Fibroblast of the aortic adventitia (primary cell): ENCODE measurements around the gene MEMO1. TPM values are rescaled to one million over a fixed set of nuclear protein-coding genes. Genes with fewer than 3 reads are reported as not detected.
"Not testable (repeated sequence)": the region's sequence is repeated elsewhere in the genome, so short reads cannot be mapped to it uniquely, and the experiment has no call there.

Source experiments
- DNase-seq: peaks from one replicate; pipeline ENCODE4 v3.0.0-alpha.2; 2010; ENCODE audit warnings: low read depth
- H3K4me3 ChIP-seq: 2 replicates; pipeline ENCODE4 v1.5.1; 2011; ENCODE audit warnings: low read depth, mild to moderate bottlenecking, control low read depth, low read length, moderate library complexity
- total RNA-seq: library from RNA; depleted of rRNA; stranded (reverse); fragments of >200 nt; gene quantifications from 2 replicates; pipeline ENCODE4 v1.2.3, GENCODE V29; 2012; ENCODE audit warnings: low replicate concordance
- TF ChIP-seq, protein P1 (sequence below): IDR thresholded peaks from 2 replicates; pipeline ENCODE4 v1.5.1; 2011; ENCODE audit warnings: mild to moderate bottlenecking, low read length, control low read depth, inconsistent platforms; ENCODE audit not compliant: insufficient read depth

MEMO1 gene
- 5.6 and 41.2 TPM in 2 replicates for total RNA-seq

DNA sequence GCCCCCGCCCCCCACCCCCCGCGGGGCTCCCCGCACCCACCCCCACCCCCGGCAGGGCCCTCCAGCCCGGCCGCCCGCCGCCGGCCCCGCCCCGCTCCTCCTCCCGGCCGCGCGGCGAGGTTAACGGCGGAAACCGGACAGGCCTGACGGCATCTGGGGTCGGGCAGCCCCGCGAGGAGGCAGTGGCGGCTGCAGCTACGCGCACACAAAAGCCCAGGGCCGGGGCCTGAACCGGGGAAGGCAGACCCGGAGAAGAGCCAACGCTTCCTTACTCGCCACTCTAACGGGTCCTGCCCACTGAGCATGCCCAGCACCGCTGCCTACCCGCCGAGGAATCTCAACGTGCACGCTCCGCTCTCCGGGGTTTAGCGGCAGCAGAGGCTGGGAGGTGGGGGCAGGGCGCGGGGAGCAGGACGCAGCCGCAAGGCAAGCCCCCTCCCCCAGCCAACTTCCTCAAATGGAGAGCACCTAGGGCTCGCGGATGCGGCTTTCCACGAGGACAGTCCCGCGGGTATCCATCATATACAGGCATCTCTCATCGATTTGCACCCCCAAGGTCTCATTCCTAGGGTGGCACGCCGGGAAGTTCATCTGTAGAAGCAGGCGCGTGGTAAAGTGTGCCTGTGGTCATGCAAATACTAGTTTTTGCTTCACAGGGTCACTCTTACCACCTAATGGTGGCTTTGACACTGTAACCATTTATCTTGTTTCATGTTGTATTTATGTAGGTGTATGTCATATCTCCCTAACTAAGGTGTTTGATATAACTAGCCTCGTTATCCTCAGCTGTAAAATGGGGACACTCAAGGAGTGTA is at the start of gene MEMO1:
Gene MEMO1, minus strand, starts transcription at position 339 of the 815 bp plus-strand sequence. CDS start 761 bp downstream, outside the sequence.
- DNase-seq = peak; percentile 90

DNA sequence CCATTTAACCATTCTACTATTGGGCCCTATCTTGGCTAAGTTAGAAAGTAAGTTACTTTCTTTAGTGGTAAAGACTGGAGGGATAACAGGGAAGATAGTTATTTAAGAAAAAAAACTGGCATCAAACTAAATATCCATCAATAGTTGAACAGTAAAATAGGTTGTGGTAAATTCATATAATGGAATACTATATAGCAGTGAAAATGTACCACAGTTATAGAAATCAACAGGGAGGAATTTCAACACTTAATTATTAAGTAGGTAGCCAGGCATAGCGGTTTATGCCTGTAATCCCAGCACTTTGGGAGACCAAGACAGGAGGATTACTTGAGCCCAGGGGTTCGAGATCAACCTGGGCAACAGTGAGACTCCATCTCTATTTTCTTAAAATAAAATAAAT is 49.5 kb upstream of the MEMO1 start:
- TF ChIP-seq, protein P1, sequence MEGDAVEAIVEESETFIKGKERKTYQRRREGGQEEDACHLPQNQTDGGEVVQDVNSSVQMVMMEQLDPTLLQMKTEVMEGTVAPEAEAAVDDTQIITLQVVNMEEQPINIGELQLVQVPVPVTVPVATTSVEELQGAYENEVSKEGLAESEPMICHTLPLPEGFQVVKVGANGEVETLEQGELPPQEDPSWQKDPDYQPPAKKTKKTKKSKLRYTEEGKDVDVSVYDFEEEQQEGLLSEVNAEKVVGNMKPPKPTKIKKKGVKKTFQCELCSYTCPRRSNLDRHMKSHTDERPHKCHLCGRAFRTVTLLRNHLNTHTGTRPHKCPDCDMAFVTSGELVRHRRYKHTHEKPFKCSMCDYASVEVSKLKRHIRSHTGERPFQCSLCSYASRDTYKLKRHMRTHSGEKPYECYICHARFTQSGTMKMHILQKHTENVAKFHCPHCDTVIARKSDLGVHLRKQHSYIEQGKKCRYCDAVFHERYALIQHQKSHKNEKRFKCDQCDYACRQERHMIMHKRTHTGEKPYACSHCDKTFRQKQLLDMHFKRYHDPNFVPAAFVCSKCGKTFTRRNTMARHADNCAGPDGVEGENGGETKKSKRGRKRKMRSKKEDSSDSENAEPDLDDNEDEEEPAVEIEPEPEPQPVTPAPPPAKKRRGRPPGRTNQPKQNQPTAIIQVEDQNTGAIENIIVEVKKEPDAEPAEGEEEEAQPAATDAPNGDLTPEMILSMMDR = no peak
- no peak overlapping the region for H3K4me3 ChIP-seq
- DNase-seq = no peak

More for the DNA sequence above, at the start of gene MEMO1:
- TF ChIP-seq, protein P1 = no peak
- H3K4me3 ChIP-seq = peak within 1 kb of the TSS; percentile 85

DNA sequence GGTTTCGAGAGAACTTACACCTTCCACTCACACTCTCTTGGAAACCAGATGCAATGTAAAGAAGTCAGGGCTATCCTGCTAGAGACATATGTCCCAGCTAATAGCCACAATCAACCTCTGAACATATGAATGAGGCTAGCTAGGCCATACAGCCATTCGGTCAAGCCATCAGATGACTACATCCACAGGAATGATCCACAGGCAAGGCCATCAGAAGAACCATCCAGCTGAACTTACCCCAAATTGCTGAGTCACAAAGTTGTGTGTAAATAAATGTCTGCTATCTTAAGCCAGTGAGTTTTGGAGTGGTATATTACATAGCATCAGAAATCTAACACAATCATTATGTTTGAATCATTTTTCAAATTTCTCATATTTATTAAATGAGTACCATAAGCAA is 47.3 kb upstream of the MEMO1 start:
- H3K4me3 ChIP-seq = no peak overlapping the region
- TF ChIP-seq, protein P1 = no peak
- DNase-seq = peak; percentile 22

DNA sequence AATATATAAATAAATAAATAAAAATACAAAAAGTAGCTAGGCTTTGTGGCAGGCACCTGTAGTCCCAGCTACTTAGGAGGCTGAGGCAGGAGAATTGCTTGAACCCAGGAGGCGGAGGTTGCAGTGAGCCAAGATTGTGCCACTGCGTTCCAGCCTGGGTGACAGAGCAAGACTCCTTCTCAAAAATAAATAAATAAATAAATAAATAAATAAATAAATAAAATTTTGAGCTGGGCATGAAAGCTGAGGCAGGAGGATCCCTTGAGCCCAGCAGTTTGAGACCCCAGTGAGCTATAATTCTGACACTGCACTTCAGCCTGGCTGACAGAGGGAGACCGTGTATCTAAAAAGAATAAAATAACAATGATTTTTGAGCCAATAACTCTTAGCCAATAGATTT is 43.8 kb upstream of the MEMO1 start:
- DNase-seq, H3K4me3 ChIP-seq: not testable (repeated sequence)

DNA sequence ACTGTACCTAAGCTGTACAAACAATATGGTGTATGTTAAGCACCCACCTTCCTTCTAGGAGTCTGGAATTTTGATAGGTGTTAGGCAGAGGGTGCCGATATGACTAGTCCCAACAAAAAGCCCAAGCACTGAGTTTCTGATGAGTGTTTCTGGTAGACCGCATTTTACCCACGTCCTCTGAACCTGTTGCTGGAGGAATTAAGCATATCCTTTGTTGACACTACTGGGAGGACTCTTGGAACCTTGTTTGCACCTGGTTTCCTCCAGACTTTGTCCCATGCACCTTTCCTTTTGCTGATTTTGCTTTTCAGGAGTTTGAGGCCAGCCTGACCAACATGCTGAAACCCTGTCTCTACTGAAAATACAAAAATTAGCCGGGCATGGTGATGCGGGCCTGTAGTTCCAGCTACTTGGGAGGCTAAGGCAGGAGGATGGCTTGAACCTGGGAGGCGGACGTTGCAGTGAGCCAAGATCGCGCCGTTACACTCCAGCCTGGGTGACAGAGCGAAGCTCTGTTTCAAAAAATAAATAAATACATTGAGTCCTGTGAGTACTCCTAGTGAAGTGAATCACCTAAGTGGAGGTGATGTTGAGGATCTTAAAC is 41.1 kb upstream of the MEMO1 start:
- no peak overlapping the region for H3K4me3 ChIP-seq
- no peak for DNase-seq
- TF ChIP-seq, protein P1 = no peak

DNA sequence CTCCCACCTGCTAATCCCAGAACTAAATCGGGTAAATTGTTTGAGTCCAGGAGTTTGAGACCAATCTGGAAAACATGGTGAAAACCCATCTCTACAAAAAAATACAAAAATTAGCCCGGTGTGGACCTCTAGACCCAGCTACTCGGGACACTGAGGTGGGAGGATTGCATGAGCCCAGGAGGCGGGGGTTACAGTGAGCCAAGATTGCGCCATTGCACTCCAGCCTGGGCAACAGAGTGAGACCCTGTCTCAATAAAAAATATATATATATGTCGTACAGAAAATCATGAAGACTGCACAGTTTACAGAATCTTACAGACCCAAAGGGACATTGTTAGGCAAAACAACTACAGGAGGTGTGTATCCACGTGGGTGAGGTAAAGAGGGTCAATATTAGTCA is 32.8 kb upstream of the MEMO1 start:
- H3K4me3 ChIP-seq = no peak overlapping the region
- DNase-seq = no peak
- TF ChIP-seq, protein P1 = no peak

DNA sequence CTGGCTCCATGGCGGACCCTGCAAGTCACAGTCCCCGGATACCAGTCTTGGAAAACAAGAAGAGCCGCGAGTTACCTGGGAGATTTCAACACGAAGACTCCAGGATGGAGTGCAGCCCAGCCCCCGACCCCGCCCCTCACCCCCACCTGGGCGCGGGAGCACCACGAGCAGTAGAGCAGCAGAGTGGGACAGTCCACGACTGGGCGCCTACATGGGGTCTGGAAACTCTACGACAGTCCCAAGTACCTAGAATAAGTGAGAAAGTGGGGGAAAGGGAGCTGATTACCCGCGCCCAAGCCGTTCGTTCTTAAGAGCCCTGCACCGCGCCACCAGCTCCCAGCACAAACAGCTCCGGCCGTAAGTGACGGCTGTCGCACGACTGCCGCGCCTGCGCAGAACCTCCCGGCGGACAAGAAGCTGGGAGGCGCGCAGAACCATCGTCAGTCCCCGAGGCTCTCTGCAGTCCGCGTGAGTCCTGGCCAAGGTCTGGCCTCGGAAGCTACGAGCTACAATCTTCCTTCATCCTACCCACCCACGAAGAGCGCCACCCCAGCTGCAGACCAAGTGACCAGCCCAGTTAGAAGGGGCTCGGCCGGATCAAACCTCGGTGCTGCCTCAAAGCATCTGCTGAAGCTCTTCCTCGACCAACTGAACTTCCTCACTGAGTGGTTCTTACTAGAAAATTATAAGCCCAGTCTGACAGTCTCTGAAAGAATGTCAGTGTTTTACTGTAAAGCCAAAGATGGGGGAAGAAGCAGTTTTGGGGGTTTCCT is 28.8 kb upstream of the MEMO1 start, which contains the start of gene DPY30:
Gene DPY30, minus strand, starts transcription at position 359 of the 773 bp plus-strand sequence. Its CDS starts 349 bp downstream, at position 10.
- TF ChIP-seq, protein P1 = no peak
- peak; percentile 92 for DNase-seq
- H3K4me3 ChIP-seq = peak within 1 kb of the TSS; percentile 95

DNA sequence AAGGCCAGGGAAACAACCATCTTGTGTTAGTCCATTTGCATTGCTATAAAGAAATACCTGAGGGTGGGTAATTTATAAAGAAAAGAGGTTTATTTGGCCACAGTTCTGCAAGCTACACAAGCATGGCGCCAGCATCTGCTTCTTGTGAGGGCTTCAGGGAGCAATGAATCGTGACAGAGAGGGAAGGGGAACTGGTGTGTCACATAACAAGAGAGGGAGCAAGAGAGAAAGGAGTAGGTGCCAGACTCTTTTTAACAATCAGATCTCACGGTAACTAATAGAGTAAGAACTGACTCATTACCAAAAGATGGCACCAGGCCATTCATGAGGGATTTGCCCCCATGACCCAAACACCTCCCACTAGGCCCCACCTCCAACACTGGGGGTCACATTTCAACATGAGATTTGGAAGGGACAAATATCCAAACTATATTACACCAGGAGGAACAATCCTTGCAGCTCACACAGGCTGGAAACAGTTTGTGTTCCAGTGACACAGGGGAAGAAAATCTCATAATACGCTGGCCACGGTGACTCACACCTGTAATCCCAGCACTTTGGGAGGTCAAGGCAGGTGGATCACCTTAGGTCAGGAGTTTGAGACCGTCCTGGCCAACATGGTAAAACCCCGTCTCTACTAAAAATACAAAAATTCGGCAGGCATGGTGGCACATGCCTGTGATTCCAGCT is 23.5 kb upstream of the MEMO1 start:
- DNase-seq = peak; percentile 11
- not testable (repeated sequence) for H3K4me3 ChIP-seq

DNA sequence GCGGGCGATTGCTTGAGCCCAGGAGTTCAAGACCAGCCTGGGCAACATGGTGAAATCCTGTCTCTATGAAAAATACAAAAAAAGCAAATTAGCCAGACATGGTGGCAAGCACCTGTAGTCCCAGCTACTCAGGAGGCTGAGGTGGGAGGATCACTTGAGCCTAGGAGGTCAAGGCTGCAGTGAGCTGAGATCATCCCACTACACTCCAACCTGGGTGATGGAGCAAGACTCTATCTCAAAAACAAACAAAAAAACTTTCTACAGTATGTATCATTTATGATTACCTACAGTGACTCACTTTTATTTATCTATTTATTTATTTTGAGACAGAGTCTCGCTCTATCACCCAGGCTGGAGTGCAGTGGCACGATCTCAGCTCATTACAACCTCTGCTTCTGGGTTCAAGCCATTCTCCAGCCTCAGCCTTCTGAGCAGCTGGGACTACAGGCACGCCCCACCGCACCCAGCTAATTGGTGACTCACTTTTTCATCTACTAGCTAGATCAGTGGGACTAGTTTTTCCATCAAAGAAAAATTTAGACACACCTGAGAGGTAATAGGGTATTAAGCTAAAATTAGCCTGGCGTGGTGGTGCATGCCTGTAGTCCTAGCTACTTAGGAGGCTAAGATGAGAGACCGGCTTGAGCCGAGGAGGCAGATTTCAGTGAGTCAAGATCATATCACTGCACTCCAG is 8.1 kb upstream of the MEMO1 start:
- H3K4me3 ChIP-seq, DNase-seq: not testable (repeated sequence)
